Activated CD4-positive, alpha-beta memory T cell treated with anti-CD3 and anti-CD28 coated beads for 36 hours (primary cell): ENCODE measurements around the gene MYH7. TPM values are rescaled to one million over a fixed set of nuclear protein-coding genes. Genes with fewer than 3 reads are reported as not detected.

ENCODE experiments used
- CTCF ChIA-PET: fragments of 350-600 bp; sonication (Branson Sonifier 250); formaldehyde crosslinking; loops from one replicate; lab custom pipeline; 2021; ENCODE audit warnings: antibody characterized with exemption, inconsistent platforms; lab: Charles Lee
- POLR2A ChIA-PET: fragments of 350-600 bp; sonication (Branson Sonifier 250); formaldehyde crosslinking; loops from one replicate; lab custom pipeline; 2021; ENCODE audit warnings: antibody characterized with exemption; lab: Charles Lee
- DNase-seq: peaks from one replicate; pipeline ENCODE4 v3.0.0-alpha.2; 2020
- H3K27ac Mint-ChIP-seq: one replicate; pipeline ENCODE4 v1.8.0; 2021; ENCODE audit warnings: mixed read lengths
- H3K27me3 Mint-ChIP-seq: one replicate; pipeline ENCODE4 v1.8.0; 2021; ENCODE audit warnings: mixed read lengths
- H3K36me3 Mint-ChIP-seq: one replicate; pipeline ENCODE4 v1.8.0; 2021; ENCODE audit warnings: mixed read lengths
- H3K4me1 Mint-ChIP-seq: one replicate; pipeline ENCODE4 v1.8.0; 2021; ENCODE audit warnings: low read depth, mixed read lengths
- H3K4me3 Mint-ChIP-seq: one replicate; pipeline ENCODE4 v1.8.0; 2021; ENCODE audit warnings: mild to moderate bottlenecking, mixed read lengths
- H3K9me3 Mint-ChIP-seq: one replicate; pipeline ENCODE4 v1.8.0; 2021; ENCODE audit warnings: mixed read lengths
- intact Hi-C: fragments of 100-400 bp; cut with micrococcal nuclease; formaldehyde crosslinking; loops from one replicate; pipeline ENCODE4 v1.15.1; 2023
- total RNA-seq, 2 experiments: library from RNA; stranded (reverse); gene quantifications; one replicate each; pipeline ENCODE4 v1.2.3, GENCODE V29; 2021

Gene MYH7
- total RNA-seq, 2 experiments from 2014 or later = 0.02 TPM; not detected in 1

- Mint-ChIP-seq H3K36me3 (no peaks in the 10 kb centered on the region), H3K27ac (no peak overlapping the region), H3K4me1 (no peaks in the 10 kb centered on the region), H3K9me3 (no peaks in the 10 kb centered on the region), H3K27me3 (peaks cover 13% of the 10 kb centered on the region), H3K4me3 (no peak overlapping the region)
- intact Hi-C loops = no loop called here
- ChIA-PET POLR2A (no interaction called here), CTCF (no interaction called here)
- DNase-seq = no peak
Measured at GRCh38 chr14:23446291-23446851, 10.9 kb upstream of the MYH7 start.

- ChIA-PET POLR2A (no interaction called here), CTCF (no interaction called here)
- Mint-ChIP-seq H3K27ac (no peak overlapping the region), H3K36me3 (no peaks in the 10 kb centered on the region), H3K4me3 (no peak overlapping the region), H3K27me3 (peaks cover 11% of the 10 kb centered on the region), H3K9me3 (no peaks in the 10 kb centered on the region), H3K4me1 (no peaks in the 10 kb centered on the region)
- intact Hi-C loops = no loop called here
- no peak for DNase-seq
Measured at GRCh38 chr14:23445773-23446172, 10.3 kb upstream of the MYH7 start.

- Mint-ChIP-seq H3K4me1 (no peaks in the 10 kb centered on the region), H3K27ac (no peak overlapping the region), H3K9me3 (no peaks in the 10 kb centered on the region), H3K27me3 (peaks cover 8% of the 10 kb centered on the region), H3K36me3 (no peaks in the 10 kb centered on the region), H3K4me3 (no peak overlapping the region)
- intact Hi-C loops = no loop called here
- CTCF ChIA-PET = interaction anchor here (1.9 kb wide), 1 partner anchor 10 kb away, joined by 6 read pairs; no protein-coding TSS in a partner anchor
- POLR2A ChIA-PET = no interaction called here
- DNase-seq = no peak
Measured at GRCh38 chr14:23444314-23444713, 8.9 kb upstream of the MYH7 start.

GRCh38 chr14:23443881-23444280, 8.4 kb upstream of the MYH7 start:
- H3K4me1 Mint-ChIP-seq = no peaks in the 10 kb centered on the region
- intact Hi-C loops = no loop called here
- H3K4me3 Mint-ChIP-seq = no peak overlapping the region
- H3K36me3 Mint-ChIP-seq = no peaks in the 10 kb centered on the region
- ChIA-PET CTCF (interaction anchor here (1.9 kb wide), 1 partner anchor 10 kb away, joined by 6 read pairs; no protein-coding TSS in a partner anchor), POLR2A (no interaction called here)
- H3K27me3 Mint-ChIP-seq = peaks cover 5% of the 10 kb centered on the region
- no peaks in the 10 kb centered on the region for H3K9me3 Mint-ChIP-seq
- H3K27ac Mint-ChIP-seq = no peak overlapping the region
- no peak for DNase-seq

- DNase-seq = no peak
- intact Hi-C loops = no loop called here
- H3K4me1 Mint-ChIP-seq = no peaks in the 10 kb centered on the region
- no peak overlapping the region for H3K4me3 Mint-ChIP-seq
- no peak overlapping the region for H3K27ac Mint-ChIP-seq
- CTCF ChIA-PET = interaction anchor here (1.9 kb wide), 1 partner anchor 10 kb away, joined by 6 read pairs; no protein-coding TSS in a partner anchor
- POLR2A ChIA-PET = no interaction called here
- peaks cover 4% of the 10 kb centered on the region for H3K27me3 Mint-ChIP-seq
- H3K9me3 Mint-ChIP-seq = no peaks in the 10 kb centered on the region
- no peaks in the 10 kb centered on the region for H3K36me3 Mint-ChIP-seq
Measured at GRCh38 chr14:23443411-23443812, 8.0 kb upstream of the MYH7 start.

- intact Hi-C loops = no loop called here
- POLR2A ChIA-PET = no interaction called here
- H3K4me1 Mint-ChIP-seq = no peaks in the 10 kb centered on the region
- peaks cover 4% of the 10 kb centered on the region for H3K27me3 Mint-ChIP-seq
- no peaks in the 10 kb centered on the region for H3K36me3 Mint-ChIP-seq
- CTCF ChIA-PET = interaction anchor here (1.9 kb wide), 1 partner anchor 11 kb away, joined by 6 read pairs; no protein-coding TSS in a partner anchor
- H3K27ac Mint-ChIP-seq = no peak overlapping the region
- no peak for DNase-seq
- H3K9me3 Mint-ChIP-seq = no peaks in the 10 kb centered on the region
- H3K4me3 Mint-ChIP-seq = no peak overlapping the region
Measured at GRCh38 chr14:23442721-23443356, 7.4 kb upstream of the MYH7 start.

GRCh38 chr14:23441076-23441475, 5.6 kb upstream of the MYH7 start:
- intact Hi-C loops = no loop called here
- H3K9me3 Mint-ChIP-seq = no peaks in the 10 kb centered on the region
- CTCF ChIA-PET = no interaction called here
- no peak for DNase-seq
- no peaks in the 10 kb centered on the region for H3K36me3 Mint-ChIP-seq
- H3K27ac Mint-ChIP-seq = no peak overlapping the region
- no peaks in the 10 kb centered on the region for H3K4me1 Mint-ChIP-seq
- no peak overlapping the region for H3K4me3 Mint-ChIP-seq
- POLR2A ChIA-PET = interaction anchor here (0.7 kb wide), 1 partner anchor 1976 kb away, joined by 3 read pairs; no protein-coding TSS in a partner anchor
- peaks cover 4% of the 10 kb centered on the region for H3K27me3 Mint-ChIP-seq

GRCh38 chr14:23439107-23439835, 3.8 kb upstream of the MYH7 start:
- ChIA-PET CTCF (no interaction called here), POLR2A (no interaction called here)
- Mint-ChIP-seq H3K27me3 (peaks cover 4% of the 10 kb centered on the region), H3K4me3 (no peak overlapping the region), H3K27ac (no peak overlapping the region), H3K9me3 (no peaks in the 10 kb centered on the region), H3K36me3 (no peaks in the 10 kb centered on the region), H3K4me1 (no peaks in the 10 kb centered on the region)
- DNase-seq = no peak
- intact Hi-C loops = no loop called here

- no peaks in the 10 kb centered on the region for H3K36me3 Mint-ChIP-seq
- intact Hi-C loops = no loop called here
- H3K4me1 Mint-ChIP-seq = no peaks in the 10 kb centered on the region
- no peaks in the 10 kb centered on the region for H3K9me3 Mint-ChIP-seq
- POLR2A ChIA-PET = no interaction called here
- no peak for DNase-seq
- peaks cover 4% of the 10 kb centered on the region for H3K27me3 Mint-ChIP-seq
- H3K27ac Mint-ChIP-seq = no peak overlapping the region
- H3K4me3 Mint-ChIP-seq = no peak overlapping the region
- CTCF ChIA-PET = no interaction called here
Measured at GRCh38 chr14:23438101-23438971, 2.9 kb upstream of the MYH7 start.

- Mint-ChIP-seq H3K36me3 (no peaks in the 10 kb centered on the region), H3K4me1 (no peaks in the 10 kb centered on the region), H3K9me3 (no peaks in the 10 kb centered on the region), H3K27ac (no peak overlapping the region), H3K4me3 (no peak overlapping the region), H3K27me3 (peaks cover 4% of the 10 kb centered on the region)
- no peak for DNase-seq
- POLR2A ChIA-PET = no interaction called here
- intact Hi-C loops = no loop called here
- CTCF ChIA-PET = no interaction called here
Measured at GRCh38 chr14:23437133-23438100, 2.0 kb upstream of the MYH7 start.
